Measurements from ENCODE around the gene BACH2. TPM values are rescaled to one million over a fixed set of nuclear protein-coding genes. Genes with fewer than 3 reads are reported as not detected.
"Not testable (repeated sequence)": the region's sequence is repeated elsewhere in the genome, so short reads cannot be mapped to it uniquely, and the experiment has no call there.

BACH2 gene
- total RNA-seq, result 100 to 1,000 TPM; 101 to 111 TPM

- peak; percentile 94 to 96 for DNase-seq
- peak within 1 kb of the TSS; percentile 93 for H3K27ac Mint-ChIP-seq
- ATAC-seq (replicated peaks in 1 of 2), result peak; percentile 74 to 76
- peaks cover 16 to 23% of the 10 kb centered on the region in 2 donors for H3K36me3 Mint-ChIP-seq (ENCODE audit: insufficient read depth in 2 of 2)
- H3K9me3 Mint-ChIP-seq, result no peaks in the 10 kb centered on the region
- peak within 1 kb of the TSS; percentile 97 for H3K4me3 Mint-ChIP-seq
- peaks cover 12% of the 10 kb centered on the region for H3K27me3 Mint-ChIP-seq (ENCODE audit: low read depth)
- peaks cover 56% of the 10 kb centered on the region for H3K4me1 Mint-ChIP-seq (ENCODE audit: low read depth)
Measured at GRCh38 chr6:90296341-90297114, at the start of gene BACH2. Gene BACH2 (minus strand): TSS chr6:90296843. CDS start chr6:90008844, 287,999 bp downstream.

- Mint-ChIP-seq H3K27ac (no peak overlapping the region), H3K9me3 (peaks cover 7 to 8% of the 10 kb centered on the region in 2 donors), H3K4me1 (ENCODE audit: low read depth) (peaks cover 19% of the 10 kb centered on the region), H3K36me3 (ENCODE audit: insufficient read depth in 2 of 2) (peaks cover 9 to 12% of the 10 kb centered on the region in 2 donors), H3K4me3 (no peak overlapping the region), H3K27me3 (ENCODE audit: low read depth) (peaks cover 6% of the 10 kb centered on the region)
- DNase-seq (no peak), ATAC-seq (replicated peaks in 1 of 2) (no peak)
Measured at GRCh38 chr6:90343576-90343975, 46.9 kb upstream of the BACH2 start.

GRCh38 chr6:90338409-90338808 is 41.8 kb upstream of the BACH2 start:
- peaks cover 10 to 14% of the 10 kb centered on the region in 2 donors for H3K9me3 Mint-ChIP-seq
- no peak for ATAC-seq (replicated peaks in 1 of 2)
- no peak overlapping the region for H3K27ac Mint-ChIP-seq
- DNase-seq, result no peak
- peaks cover 6 to 26% of the 10 kb centered on the region in 2 donors for H3K36me3 Mint-ChIP-seq (ENCODE audit: insufficient read depth in 2 of 2)
- no peaks in the 10 kb centered on the region for H3K4me1 Mint-ChIP-seq (ENCODE audit: low read depth)
- H3K4me3 Mint-ChIP-seq, result no peak overlapping the region
- H3K27me3 Mint-ChIP-seq (ENCODE audit: low read depth), result peaks cover 6% of the 10 kb centered on the region

- Mint-ChIP-seq H3K4me3 (no peak overlapping the region), H3K27me3 (ENCODE audit: low read depth) (peaks cover 6% of the 10 kb centered on the region), H3K9me3 (peaks cover 10 to 19% of the 10 kb centered on the region in 2 donors), H3K4me1 (ENCODE audit: low read depth) (no peaks in the 10 kb centered on the region), H3K27ac (no peak overlapping the region), H3K36me3 (ENCODE audit: insufficient read depth in 2 of 2) (peaks cover 12 to 40% of the 10 kb centered on the region in 2 donors)
- ATAC-seq (replicated peaks in 1 of 2) (no peak), DNase-seq (no peak)
Measured at GRCh38 chr6:90336388-90336947, 39.8 kb upstream of the BACH2 start.

- DNase-seq (no peak), ATAC-seq (replicated peaks in 1 of 2) (no peak)
- H3K36me3 Mint-ChIP-seq (ENCODE audit: insufficient read depth in 2 of 2), result peaks cover 13 to 31% of the 10 kb centered on the region in 2 donors
- no peak overlapping the region for H3K27ac Mint-ChIP-seq
- H3K27me3 Mint-ChIP-seq (ENCODE audit: low read depth), result peaks cover 6% of the 10 kb centered on the region
- no peak overlapping the region for H3K4me3 Mint-ChIP-seq
- H3K4me1 Mint-ChIP-seq (ENCODE audit: low read depth), result peaks cover 5% of the 10 kb centered on the region
- H3K9me3 Mint-ChIP-seq, result peaks cover 8 to 11% of the 10 kb centered on the region in 2 donors
Measured at GRCh38 chr6:90333928-90334327, 37.3 kb upstream of the BACH2 start.

- not testable (repeated sequence) for DNase-seq; ATAC-seq (replicated peaks in 1 of 2); H3K4me1 Mint-ChIP-seq (ENCODE audit: low read depth); H3K4me3 Mint-ChIP-seq; H3K27ac Mint-ChIP-seq; H3K27me3 Mint-ChIP-seq (ENCODE audit: low read depth)
- peaks cover 8 to 11% of the 10 kb centered on the region in 2 donors for H3K9me3 Mint-ChIP-seq
- peaks cover 13 to 31% of the 10 kb centered on the region in 2 donors for H3K36me3 Mint-ChIP-seq (ENCODE audit: insufficient read depth in 2 of 2)
Measured at GRCh38 chr6:90332978-90333543, 36.4 kb upstream of the BACH2 start.

GRCh38 chr6:90329386-90330077 is 32.9 kb upstream of the BACH2 start:
- DNase-seq, result no peak
- H3K9me3 Mint-ChIP-seq, result peaks cover 4 to 10% of the 10 kb centered on the region in 2 donors
- H3K4me3 Mint-ChIP-seq, result no peak overlapping the region
- H3K27me3 Mint-ChIP-seq (ENCODE audit: low read depth), result peaks cover 4% of the 10 kb centered on the region
- no peak overlapping the region for H3K27ac Mint-ChIP-seq
- no peak for ATAC-seq (replicated peaks in 1 of 2)
- H3K36me3 Mint-ChIP-seq (ENCODE audit: insufficient read depth in 2 of 2), result peaks cover 12 to 28% of the 10 kb centered on the region in 2 donors
- peaks cover 34% of the 10 kb centered on the region for H3K4me1 Mint-ChIP-seq (ENCODE audit: low read depth)

- Mint-ChIP-seq H3K4me1 (ENCODE audit: low read depth) (peaks cover 45% of the 10 kb centered on the region), H3K36me3 (ENCODE audit: insufficient read depth in 2 of 2) (peaks cover 8 to 16% of the 10 kb centered on the region in 2 donors), H3K4me3 (no peak overlapping the region), H3K27me3 (ENCODE audit: low read depth) (no peaks in the 10 kb centered on the region), H3K9me3 (peaks cover 0 to 6% of the 10 kb centered on the region in 2 donors), H3K27ac (no peak overlapping the region)
- DNase-seq (no peak), ATAC-seq (replicated peaks in 1 of 2) (no peak)
Measured at GRCh38 chr6:90328004-90328403, 31.4 kb upstream of the BACH2 start.

GRCh38 chr6:90326404-90327057 is 29.9 kb upstream of the BACH2 start:
- peak; percentile 86 to 90 for ATAC-seq (replicated peaks in 1 of 2)
- DNase-seq, result peak in 1 of 2 donors; percentile 18
- H3K4me3 Mint-ChIP-seq, result peak overlapping the region; percentile 37 to 39
- H3K36me3 Mint-ChIP-seq (ENCODE audit: insufficient read depth in 2 of 2), result peaks cover 3 to 9% of the 10 kb centered on the region in 2 donors
- H3K27me3 Mint-ChIP-seq (ENCODE audit: low read depth), result no peaks in the 10 kb centered on the region
- no peaks in the 10 kb centered on the region for H3K9me3 Mint-ChIP-seq
- H3K27ac Mint-ChIP-seq, result no peak overlapping the region
- peaks cover 55% of the 10 kb centered on the region for H3K4me1 Mint-ChIP-seq (ENCODE audit: low read depth)

GRCh38 chr6:90323706-90324105 is 27.1 kb upstream of the BACH2 start:
- H3K4me1 Mint-ChIP-seq (ENCODE audit: low read depth), result peaks cover 77% of the 10 kb centered on the region
- H3K27ac Mint-ChIP-seq, result no peak overlapping the region
- peaks cover 2 to 9% of the 10 kb centered on the region in 2 donors for H3K36me3 Mint-ChIP-seq (ENCODE audit: insufficient read depth in 2 of 2)
- ATAC-seq (replicated peaks in 1 of 2) (no peak), DNase-seq (no peak)
- H3K27me3 Mint-ChIP-seq (ENCODE audit: low read depth), result no peaks in the 10 kb centered on the region
- H3K9me3 Mint-ChIP-seq, result no peaks in the 10 kb centered on the region
- H3K4me3 Mint-ChIP-seq, result no peak overlapping the region

- H3K27ac Mint-ChIP-seq, result no peak overlapping the region
- H3K4me1 Mint-ChIP-seq (ENCODE audit: low read depth), result peaks cover 80% of the 10 kb centered on the region
- H3K9me3 Mint-ChIP-seq, result no peaks in the 10 kb centered on the region
- no peak overlapping the region for H3K4me3 Mint-ChIP-seq
- H3K36me3 Mint-ChIP-seq (ENCODE audit: insufficient read depth in 2 of 2), result peaks cover 2 to 9% of the 10 kb centered on the region in 2 donors
- no peak for ATAC-seq (replicated peaks in 1 of 2)
- H3K27me3 Mint-ChIP-seq (ENCODE audit: low read depth), result no peaks in the 10 kb centered on the region
- DNase-seq, result no peak
Measured at GRCh38 chr6:90322976-90323474, 26.4 kb upstream of the BACH2 start.

GRCh38 chr6:90319979-90320685 is 23.5 kb upstream of the BACH2 start:
- H3K27me3 Mint-ChIP-seq (ENCODE audit: low read depth), result no peaks in the 10 kb centered on the region
- peaks cover 66% of the 10 kb centered on the region for H3K4me1 Mint-ChIP-seq (ENCODE audit: low read depth)
- no peaks in the 10 kb centered on the region for H3K9me3 Mint-ChIP-seq
- H3K36me3 Mint-ChIP-seq (ENCODE audit: insufficient read depth in 2 of 2), result peaks cover 2 to 9% of the 10 kb centered on the region in 2 donors
- ATAC-seq (replicated peaks in 1 of 2) (peak; percentile 78 to 83), DNase-seq (peak in 1 of 2 donors; percentile 35)
- peak overlapping the region; percentile 10 for H3K27ac Mint-ChIP-seq
- peak overlapping the region; percentile 38 to 48 for H3K4me3 Mint-ChIP-seq
